OCI-M2 (cell line): ENCODE data around the gene ARF4.
A peak's percentile ranks its signal among the peaks of the same experiment; 100 is the strongest.

Experiments used
- DNase-seq: peaks from one replicate; lab custom pipeline; 2025; ENCODE audit not compliant: unreplicated experiment; lab: John Stamatoyannopoulos, UW

Gene ARF4

DNA sequence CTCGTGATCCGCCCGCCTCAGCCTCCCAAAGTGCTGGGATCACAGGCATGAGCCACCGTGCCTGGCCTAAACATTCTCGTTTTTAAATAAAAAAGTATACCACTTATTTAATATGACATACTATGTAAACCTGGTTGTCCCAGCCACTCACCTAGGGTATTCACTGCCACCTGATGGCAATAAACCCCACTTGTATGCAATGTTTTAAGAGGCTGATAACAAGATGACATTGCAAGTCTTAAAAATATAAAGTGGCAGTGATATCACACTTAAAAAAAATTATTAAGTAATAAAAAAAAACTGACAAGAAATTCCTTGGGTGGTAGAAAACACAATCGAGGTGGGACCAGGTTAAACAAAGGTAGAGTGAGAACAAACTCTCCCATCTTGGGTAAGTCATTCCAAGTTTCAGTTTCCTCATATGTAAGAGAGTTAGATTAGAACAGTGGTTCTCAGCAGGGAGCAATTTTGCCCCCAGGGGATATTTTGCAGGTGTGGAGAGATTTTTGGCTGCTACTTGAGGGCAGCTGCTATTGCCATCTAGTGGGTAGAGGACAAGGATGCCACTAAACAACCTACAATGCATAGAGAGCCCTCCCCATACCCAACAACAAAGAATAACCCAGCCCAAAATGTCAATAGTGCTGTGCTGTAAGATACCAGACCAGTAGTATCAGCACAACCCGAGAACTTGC is 14.5 kb downstream of the ARF4 start:
- DNase-seq: no peak

DNA sequence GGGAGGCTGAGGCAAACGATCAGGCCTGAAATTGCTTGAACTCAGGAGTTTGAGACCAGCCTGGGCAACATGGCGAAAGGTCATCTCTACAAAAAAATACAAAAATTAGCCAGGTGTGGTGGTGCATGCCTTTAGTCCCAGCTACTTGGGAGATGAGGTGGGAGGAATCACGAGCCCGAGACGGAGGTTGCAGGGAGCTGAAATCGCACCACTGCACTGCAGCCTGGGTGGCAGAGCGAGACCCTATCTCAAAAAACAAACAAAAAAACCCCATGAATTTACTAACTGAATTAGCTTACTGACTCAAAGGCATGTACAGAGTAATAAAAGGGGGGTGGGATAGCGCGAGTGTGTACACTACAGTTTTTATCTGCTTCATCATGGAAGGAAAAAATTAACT is 19.3 kb downstream of the ARF4 start:
- DNase-seq: no peak

DNA sequence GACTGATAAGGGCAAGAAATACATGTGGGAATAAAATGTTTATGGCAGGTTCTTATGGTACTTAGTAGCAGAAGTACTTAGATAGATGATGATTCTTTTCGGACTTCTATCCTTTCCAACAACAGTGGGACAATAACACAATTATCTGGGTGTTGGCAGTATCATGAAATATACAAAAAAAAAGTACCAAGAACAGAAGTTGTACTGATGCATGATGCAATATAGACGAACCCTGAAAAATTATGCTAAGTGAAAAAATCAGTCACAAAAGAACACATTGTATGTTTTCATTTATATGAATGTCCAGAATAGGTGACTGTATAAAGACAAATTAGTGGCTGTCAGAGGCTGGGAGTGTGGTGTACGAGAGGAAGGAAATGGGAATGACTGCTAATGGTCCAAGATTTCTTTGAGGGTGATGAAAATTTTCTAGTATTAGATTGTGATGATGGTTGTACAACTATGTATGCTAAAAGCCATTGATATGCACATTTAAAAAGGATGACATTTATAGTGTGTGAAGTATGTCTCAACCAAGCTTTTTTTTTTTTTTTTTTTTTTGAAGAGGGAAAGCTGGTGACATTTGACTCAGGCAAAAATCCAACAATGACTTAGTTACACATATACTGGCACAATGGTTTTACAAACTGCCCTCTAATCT is 21.0 kb downstream of the ARF4 start:
- no peak for DNase-seq

DNA sequence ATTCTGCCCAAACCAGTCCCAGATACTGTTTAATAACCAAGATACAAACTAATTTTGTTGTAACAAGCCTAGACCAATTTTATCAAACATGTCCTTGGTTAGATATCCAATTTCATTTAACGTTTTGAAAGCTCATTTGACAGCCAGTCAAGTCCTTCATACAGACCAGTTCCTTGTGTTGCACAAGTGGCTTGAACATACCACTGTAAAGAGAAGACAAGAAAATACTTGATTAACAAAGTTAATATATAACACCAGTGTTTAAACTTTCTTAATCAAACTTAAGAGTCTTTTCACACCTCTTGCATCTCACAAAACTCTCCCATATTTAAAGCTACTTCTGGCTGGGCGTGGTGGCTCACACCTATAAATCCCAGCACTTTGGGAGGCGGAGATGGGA is 25.0 kb downstream of the ARF4 start:
- DNase-seq: no peak

- DNase-seq: no peak
These were observed 26.3 kb downstream of the ARF4 start for GRCh38 chr3:57570878-57571277.

- no peak for DNase-seq
These were observed 27.2 kb downstream of the ARF4 start for GRCh38 chr3:57569859-57570450.

DNA sequence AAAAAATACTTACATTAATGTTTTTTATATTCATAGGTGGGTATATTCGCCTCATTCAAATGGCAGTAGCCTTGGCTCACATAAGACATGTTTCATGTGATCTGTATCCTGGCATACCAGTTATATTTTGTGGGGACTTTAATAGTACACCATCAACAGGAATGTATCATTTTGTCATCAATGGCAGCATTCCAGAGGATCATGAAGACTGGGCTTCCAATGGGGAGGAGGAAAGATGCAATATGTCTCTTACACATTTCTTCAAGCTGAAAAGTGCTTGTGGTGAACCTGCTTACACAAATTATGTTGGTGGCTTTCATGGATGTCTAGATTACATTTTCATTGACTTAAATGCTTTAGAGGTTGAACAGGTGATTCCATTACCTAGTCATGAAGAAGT is 37.6 kb downstream of the ARF4 start:
- DNase-seq: no peak

GRCh38 chr3:57557085-57557537 is 40.0 kb downstream of the ARF4 start:
- DNase-seq: no peak

DNA sequence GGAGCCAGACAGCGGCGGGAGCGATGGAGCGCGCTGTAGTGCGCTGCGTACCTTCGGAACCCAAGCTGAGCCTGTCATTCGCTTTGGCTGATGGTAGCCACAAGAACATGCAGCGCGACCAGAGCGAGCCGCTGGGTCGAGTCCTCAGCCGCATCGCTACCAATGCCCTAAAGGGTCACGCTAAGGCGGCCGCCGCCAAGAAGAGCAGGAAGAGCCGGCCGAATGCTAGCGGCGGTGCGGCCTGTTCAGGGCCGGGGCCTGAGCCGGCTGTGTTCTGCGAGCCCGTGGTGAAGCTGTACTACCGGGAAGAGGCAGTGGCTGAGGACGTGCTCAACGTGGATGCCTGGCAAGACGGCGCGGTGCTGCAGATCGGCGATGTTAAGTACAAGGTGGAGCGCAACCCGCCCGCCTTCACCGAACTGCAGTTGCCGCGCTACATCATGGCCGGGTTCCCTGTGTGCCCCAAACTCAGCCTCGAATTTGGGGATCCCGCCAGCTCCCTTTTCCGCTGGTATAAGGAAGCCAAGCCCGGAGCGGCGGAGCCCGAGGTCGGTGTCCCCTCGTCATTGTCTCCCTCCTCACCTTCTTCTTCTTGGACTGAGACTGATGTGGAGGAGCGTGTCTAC is 40.6 kb downstream of the ARF4 start:
- DNase-seq: no peak

GRCh38 chr3:57555738-57556458 is 41.2 kb downstream of the ARF4 start, which contains the start of gene PDE12:
Gene PDE12 (plus strand): TSS chr3:57556274. CDS start chr3:57556380, 106 bp downstream.
- DNase-seq: peak; percentile 59

DNA sequence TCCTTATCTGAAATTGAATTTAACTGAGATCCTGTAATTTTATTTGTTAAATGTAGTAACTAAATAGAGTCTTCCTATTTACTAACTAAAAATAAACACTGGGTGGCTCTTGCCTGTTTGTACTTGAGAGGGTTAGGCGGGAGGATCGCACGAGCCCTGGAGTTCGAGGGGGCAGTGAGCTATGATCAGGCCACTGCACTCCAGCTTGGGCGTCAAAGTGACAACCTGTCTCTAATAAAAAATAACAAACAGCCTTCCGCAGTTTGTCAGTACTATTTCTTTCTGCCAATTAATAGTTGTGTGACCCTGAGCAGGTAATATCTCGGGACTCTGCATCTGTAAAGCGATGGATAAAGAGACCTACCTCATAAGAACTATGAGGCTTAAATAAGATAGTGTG is 41.8 kb downstream of the ARF4 start:
- no peak for DNase-seq

DNA sequence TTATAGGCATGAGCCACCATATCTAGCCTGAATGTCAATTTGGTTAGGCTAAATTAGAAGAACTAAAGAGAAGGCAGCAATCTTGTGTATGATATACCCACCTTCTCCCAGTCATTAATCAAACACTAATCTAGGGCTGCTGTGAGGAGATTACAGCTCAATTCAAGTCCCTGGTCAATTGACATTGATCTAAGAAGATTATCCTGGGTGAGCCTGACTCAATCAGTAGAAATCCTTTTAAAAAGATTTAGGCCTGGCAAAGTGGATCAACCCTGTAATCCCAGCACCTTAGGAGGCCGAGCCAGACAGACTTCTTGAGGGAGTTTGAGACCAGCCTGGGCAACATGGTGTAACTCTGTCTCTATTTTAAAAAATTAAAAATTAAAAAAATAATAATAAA is 50.5 kb downstream of the ARF4 start:
- no peak for DNase-seq

GRCh38 chr3:57545636-57546268 is 51.4 kb downstream of the ARF4 start:
- DNase-seq: no peak

GRCh38 chr3:57544181-57545125 is 52.7 kb downstream of the ARF4 start, which contains the start of gene DNAH12:
Gene DNAH12 (minus strand): TSS chr3:57544344. CDS start chr3:57542870, 1,474 bp downstream.
- DNase-seq: no peak

DNA sequence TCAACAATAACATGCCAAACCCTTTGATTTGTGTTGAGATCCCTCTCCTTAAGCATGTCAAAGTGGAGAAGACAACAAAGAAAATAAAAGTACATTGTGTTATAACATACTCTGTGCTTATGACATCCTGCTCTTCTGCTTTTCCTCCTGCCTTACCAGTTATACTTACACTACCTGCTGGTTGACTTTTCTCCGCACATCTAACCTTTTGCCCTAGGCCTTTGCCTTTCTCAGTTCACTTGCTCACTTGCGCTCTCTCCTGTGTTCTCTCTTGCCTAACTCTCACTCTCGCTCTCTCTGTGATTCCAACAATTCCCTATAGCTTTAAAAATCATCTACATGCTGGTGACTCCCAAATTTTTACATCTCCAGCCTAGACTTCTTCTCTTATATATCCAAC is 58.7 kb downstream of the ARF4 start:
- no peak for DNase-seq

- DNase-seq: no peak
These were observed 67.0 kb downstream of the ARF4 start for GRCh38 chr3:57530071-57530608.
